Amniotic stem cell (primary cell): ENCODE results near the gene ADAM8.
"Not testable (repeated sequence)": the region's sequence is repeated elsewhere in the genome, so short reads cannot be mapped to it uniquely, and the experiment has no call there.

Experiments
- DNase-seq: peaks from one replicate; lab custom pipeline; 2025; lab: John Stamatoyannopoulos, UW

ADAM8 gene

DNA sequence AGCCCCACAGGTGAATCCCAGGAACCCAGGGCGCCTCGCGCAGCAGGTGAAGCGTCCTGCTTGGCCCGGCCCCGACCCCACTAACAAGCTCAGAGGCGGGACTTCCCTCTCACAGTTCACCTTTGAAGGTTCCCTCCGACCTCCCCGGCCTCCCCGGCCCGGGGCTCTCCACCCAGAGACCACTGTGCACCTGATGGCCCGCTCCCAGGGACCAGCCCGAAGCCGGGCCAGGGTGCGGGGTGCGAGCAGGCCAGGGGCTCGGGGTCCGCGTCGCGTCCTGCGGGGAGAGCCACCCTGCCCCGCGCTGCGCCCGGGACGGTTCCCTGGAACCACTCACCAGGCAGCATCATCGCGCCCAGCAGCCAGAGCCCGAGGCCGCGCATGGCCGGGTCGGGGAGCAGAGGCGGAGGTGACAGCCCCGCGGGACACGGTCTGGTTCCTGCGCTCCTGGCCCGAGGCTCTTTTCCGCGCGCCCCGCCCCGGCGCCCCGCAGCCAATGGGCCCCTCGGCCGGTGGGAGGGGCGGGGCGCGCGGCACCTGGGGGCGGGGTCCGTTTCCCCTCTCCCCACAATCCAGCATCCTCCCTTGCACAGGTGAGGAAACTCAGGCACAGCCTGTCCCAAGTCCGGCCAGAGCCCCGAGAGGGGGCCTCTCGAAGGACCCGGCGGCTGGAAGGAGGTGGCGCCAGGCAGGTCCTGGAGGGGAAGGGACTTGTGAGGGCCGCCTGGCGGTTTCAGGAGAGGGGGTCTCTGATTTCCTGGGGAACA, at the start of gene ADAM8:
ADAM8 (minus strand) TSS at position 434 of the 767 bp plus-strand sequence; CDS start at position 383, 51 bp downstream.
- DNase-seq: no peak

GRCh38 chr10:133326223-133326551, 49.5 kb upstream of the ADAM8 start:
- no peak for DNase-seq

DNA sequence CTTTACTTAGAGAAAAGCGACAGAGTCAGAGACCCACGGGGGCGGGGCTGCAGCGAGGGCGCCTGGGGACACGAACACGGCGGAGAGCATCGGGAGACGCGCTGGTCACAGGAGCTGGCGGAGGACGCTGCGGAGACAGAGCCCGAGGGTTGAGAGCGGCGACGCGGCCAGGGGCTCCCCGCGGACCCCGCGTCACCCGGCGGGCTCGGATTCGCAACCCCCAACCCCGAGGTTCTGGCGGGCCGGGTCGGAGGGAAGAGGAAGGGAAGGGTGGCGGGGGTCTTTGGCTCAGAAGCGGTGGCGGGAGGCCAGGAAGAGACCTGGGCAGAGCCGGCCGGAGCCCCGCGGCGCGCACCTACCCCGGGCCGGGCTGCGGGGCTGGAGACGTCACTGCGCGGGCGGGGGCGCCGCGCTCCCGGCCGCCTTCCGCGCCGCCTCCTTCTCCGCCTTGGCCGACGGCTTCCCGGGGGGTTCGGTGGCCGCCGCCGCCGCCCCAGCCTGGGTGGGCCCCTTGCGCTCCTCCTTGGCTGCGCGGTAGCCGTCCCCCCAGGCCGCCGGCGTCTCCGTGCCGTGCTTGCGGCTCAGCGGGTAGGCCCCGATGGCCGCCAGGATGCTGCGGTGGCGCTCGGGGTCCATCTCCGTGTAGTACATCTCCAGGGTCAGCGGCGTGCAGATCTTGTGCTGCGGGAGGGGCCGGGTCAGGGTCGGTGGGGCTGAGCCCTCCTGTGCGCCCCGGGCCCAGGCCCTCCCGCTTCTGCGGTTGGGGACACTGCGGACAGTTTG, 49.0 kb upstream of the ADAM8 start:
- no peak for DNase-seq

DNA sequence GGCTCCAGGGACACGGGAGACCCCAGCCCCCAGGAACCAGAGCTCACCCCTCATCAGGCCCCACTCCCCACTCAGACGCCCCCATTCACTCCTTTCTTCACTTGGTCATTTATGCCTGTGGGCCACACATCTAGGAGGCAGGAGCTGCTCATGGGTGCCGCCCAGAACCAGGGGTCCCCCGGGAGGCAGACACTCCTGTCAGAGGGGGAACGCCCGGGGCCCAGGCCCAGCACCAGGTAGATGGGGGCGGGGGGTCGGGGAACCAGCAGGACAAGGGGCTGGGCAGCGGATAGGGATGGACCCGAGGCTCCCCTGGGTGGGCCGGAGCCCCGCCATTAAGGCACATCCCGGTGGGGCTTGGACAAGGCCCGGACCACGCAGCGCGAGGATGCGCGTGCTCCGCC, 48.2 kb upstream of the ADAM8 start:
- no peak for DNase-seq

GRCh38 chr10:133324198-133324792, 47.6 kb upstream of the ADAM8 start:
- no peak for DNase-seq

- not testable (repeated sequence) for DNase-seq
Observed at GRCh38 chr10:133322064-133322709, 45.5 kb upstream of the ADAM8 start.

GRCh38 chr10:133320852-133321422, 44.3 kb upstream of the ADAM8 start:
- not testable (repeated sequence) for DNase-seq

- DNase-seq: peak; percentile 36
Observed at GRCh38 chr10:133318494-133319127, 41.9 kb upstream of the ADAM8 start.

DNA sequence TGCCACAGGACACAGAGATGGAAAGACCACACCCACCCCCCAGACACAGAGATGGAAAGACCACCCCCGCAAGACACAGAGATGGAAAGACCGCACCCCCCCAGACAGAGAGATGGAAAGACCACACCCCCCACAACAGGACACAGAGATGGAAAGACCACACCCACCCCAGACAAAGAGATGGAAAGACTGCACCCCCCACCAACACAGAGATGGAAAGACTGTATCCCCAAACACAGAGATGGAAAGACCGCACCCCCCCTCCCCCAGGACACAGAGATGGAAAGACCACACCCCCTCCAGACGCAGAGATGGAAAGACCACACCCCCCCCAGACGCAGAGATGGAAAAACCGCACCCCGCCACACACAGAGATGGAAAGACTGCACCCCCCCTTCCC, 40.1 kb upstream of the ADAM8 start:
- no peak for DNase-seq

GRCh38 chr10:133316266-133316665, 39.6 kb upstream of the ADAM8 start:
- DNase-seq: no peak

DNA sequence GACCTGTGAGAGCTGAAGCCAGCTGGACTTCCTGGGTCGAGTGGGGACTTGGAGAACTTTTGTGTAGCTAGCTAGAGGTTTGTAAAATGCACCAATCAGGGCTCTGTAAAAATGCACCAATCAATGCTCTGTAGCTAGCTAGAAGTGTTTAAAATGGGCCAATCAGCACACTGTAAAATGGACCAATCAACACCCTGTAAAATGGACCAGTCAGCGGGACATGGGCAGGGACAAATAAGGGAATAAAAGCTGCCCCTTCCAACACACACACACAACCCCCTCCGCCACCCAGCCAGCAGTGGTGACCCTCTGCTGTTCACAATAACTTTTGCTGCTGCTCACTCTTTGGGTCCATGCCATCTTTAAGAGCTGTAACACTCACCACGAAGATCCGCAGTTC, 39.2 kb upstream of the ADAM8 start:
- no peak for DNase-seq

GRCh38 chr10:133314911-133315310, 38.2 kb upstream of the ADAM8 start:
- no peak for DNase-seq

DNA sequence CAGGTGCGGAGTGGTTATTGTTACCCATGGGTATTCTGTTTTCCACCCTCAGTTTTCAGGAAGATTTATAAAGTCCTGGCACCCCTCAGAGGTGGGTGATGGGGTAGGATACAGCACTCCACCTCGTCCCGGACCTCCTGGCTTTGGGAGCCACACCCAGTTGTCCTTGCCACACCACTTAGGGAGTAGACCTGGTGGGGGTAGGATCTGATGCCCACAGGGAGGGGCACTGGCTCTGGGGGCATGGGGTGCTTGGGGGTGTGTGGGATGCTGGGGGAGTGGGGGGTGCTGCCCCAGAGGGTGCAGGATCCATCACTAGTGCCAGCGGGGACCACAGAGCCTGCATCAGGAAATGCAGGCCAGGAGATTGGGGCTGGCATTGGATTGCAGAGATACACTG, 36.5 kb upstream of the ADAM8 start:
- DNase-seq: no peak

DNA sequence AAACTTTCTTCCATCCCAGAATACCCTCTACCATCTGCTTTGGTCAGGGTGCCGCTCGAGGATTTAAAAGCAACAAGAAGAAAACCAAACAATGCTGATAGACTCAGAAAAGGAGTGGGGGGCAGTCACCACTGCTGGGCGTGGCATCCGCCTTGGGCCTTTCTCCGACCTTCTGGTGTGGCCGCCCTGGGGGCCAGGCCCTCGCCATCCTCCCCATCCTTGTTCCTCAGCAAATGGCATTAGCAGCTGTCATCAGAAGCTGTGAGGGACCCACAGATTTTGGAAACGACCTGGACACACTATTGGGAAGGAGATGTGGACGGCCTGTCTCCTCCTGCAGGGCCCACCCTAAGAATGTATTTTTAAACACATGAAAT, 36.1 kb upstream of the ADAM8 start:
- DNase-seq: no peak

DNA sequence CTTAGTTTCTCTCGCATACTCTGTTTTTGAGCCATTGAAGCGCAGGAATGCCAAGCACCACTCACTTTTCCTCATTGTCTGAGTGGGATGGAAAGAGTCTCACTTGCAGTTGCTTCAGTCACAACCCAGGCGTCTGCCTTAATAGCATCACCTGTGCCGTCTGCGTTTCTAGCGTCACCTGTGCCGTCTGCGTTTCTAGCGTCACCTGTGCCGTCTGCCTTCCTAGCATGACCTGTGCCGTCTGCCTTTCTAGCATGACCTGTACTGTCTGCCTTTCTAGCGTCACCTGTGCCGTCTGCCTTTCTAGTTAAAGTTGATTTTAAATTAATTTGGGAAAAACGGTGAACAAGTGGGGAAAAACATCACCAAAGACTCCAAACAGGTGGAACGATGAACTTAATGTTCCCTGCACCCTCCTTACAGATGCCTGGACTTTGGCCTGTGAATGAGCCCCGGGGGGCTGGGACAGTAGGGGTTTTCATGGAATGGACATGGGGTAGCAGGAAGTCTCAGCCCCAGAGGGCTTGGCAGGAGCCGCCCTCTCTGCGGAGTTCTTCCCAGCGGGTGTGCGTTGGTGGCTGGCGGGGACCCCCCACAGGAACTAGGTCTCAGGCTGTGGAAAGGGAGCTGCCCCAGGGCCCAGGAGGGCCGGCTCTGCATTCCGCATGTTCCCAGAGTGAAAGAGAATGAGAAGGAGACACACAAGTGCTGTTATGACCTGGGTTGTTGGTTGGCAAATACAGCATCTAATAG, 35.5 kb upstream of the ADAM8 start:
- DNase-seq: no peak

DNA sequence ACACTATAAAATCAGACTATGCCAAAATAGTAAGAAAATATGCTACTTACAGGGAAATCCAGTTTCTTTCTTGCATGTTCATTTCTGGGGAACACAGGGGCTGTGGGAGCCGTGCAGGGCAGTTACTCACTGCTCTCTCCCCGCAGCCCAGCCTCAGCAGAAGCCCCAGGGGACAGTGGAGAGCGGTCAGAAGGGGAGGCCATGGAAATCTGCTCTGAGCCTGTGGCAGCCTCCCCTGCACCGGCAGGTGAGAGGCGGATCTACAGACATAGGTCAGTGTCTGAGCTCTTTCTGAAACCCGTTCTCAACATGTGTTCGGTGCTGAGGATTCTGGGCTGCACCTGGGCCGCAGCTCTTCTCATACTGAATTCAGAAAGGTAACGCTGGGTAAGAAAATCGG, 34.9 kb upstream of the ADAM8 start:
- no peak for DNase-seq

- DNase-seq: no peak
Observed at GRCh38 chr10:133310789-133311188, 34.1 kb upstream of the ADAM8 start.

DNA sequence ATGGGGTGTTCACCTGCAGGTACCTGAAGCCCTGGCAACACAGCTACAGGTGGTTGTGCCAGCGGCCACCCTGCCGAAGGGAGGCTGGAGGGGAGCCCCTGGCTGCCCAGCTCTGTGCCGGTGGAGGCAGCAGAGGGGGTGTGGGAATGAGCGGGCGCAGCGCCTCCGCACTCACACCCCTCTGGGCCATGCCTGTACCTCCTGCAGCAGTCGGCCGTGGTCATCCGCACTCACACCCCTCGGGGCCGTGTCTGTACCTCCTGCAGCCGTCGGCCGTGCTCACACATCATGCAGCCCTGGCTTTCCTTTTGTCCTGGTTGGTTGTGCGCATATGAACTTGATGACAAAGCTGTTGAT, 33.7 kb upstream of the ADAM8 start:
- no peak for DNase-seq

GRCh38 chr10:133309720-133310398, 33.2 kb upstream of the ADAM8 start:
- DNase-seq: no peak

DNA sequence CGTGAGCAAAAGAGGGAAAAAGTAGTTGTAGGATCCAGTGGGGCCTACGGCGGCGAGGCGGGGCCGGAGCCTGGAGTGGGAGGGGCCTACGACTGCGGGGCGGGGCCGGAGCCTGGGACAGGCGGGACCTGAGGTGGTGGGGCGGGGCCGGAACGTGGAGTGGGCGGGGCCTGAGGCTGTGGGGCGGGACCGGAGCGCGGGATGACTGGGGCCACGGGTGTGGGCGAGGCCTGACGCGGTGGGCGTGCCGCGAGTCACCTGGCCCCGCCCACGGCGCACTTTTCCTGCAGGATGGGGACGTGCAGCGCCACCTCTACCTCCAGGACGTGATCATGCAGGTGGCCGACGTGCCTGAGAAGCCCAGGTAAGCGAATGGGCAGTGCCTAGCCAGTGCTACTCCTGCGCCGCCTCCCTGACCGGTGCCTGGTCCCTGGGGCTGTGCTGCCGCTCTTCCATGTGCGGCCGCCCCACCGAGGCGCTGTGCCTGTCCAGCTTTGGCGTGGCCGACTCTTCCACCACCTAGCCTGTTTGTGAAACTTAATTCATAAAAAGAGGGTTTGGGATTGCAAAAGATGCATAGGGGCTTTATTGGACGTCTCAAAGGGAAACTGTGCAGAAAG, 32.5 kb upstream of the ADAM8 start:
- DNase-seq: peak; percentile 79
